ENCODE measurements around the gene CDK11A.
"Not testable (repeated sequence)": the region's sequence is repeated elsewhere in the genome, so short reads cannot be mapped to it uniquely, and the experiment has no call there.

CDK11A gene

GRCh38 chr1:1732381-1732780 is 8.2 kb upstream of the CDK11A start:
- no peak overlapping the region for H3K4me3 ChIP-seq (ENCODE audit: low read depth, low read length)
- no peaks in the 10 kb centered on the region for H3K4me1 ChIP-seq (ENCODE audit: control insufficient read depth, insufficient read depth, low read length)
- no peaks in the 10 kb centered on the region for H3K27me3 ChIP-seq (ENCODE audit: control insufficient read depth, insufficient read depth, low read length)
- no peak overlapping the region for H3K9ac ChIP-seq (ENCODE audit: low read length)
- peaks cover 28% of the 10 kb centered on the region for H3K36me3 ChIP-seq (ENCODE audit: control insufficient read depth, insufficient read depth, low read length)
- no peaks in the 10 kb centered on the region for H3K9me3 ChIP-seq (ENCODE audit: control insufficient read depth, insufficient read depth, low read depth, low read length)
- no peak overlapping the region for H3K27ac ChIP-seq (ENCODE audit: low read depth, low read length)

- Histone ChIP-seq H3K9me3 (ENCODE audit: control insufficient read depth, insufficient read depth, low read depth, low read length) (no peaks in the 10 kb centered on the region), H3K4me1 (ENCODE audit: control insufficient read depth, insufficient read depth, low read length) (no peaks in the 10 kb centered on the region), H3K4me3 (ENCODE audit: low read depth, low read length) (no peak overlapping the region), H3K27me3 (ENCODE audit: control insufficient read depth, insufficient read depth, low read length) (no peaks in the 10 kb centered on the region), H3K27ac (ENCODE audit: low read depth, low read length) (no peak overlapping the region), H3K9ac (ENCODE audit: low read length) (no peak overlapping the region), H3K36me3 (ENCODE audit: control insufficient read depth, insufficient read depth, low read length) (peaks cover 25% of the 10 kb centered on the region)
These were observed 6.7 kb upstream of the CDK11A start for GRCh38 chr1:1730870-1731269.

- not testable (repeated sequence) for H3K9ac ChIP-seq (ENCODE audit: low read length); H3K9me3 ChIP-seq (ENCODE audit: control insufficient read depth, insufficient read depth, low read depth, low read length); H3K27ac ChIP-seq (ENCODE audit: low read depth, low read length); H3K4me1 ChIP-seq (ENCODE audit: control insufficient read depth, insufficient read depth, low read length); H3K4me3 ChIP-seq (ENCODE audit: low read depth, low read length); H3K27me3 ChIP-seq (ENCODE audit: control insufficient read depth, insufficient read depth, low read length)
- H3K36me3 ChIP-seq (ENCODE audit: control insufficient read depth, insufficient read depth, low read length), result peaks cover 25% of the 10 kb centered on the region
These were observed 6.1 kb upstream of the CDK11A start for GRCh38 chr1:1730230-1730629.

GRCh38 chr1:1729116-1729816 is 5.1 kb upstream of the CDK11A start:
- H3K9ac ChIP-seq (ENCODE audit: low read length); H3K9me3 ChIP-seq (ENCODE audit: control insufficient read depth, insufficient read depth, low read depth, low read length); H3K27me3 ChIP-seq (ENCODE audit: control insufficient read depth, insufficient read depth, low read length); H3K4me1 ChIP-seq (ENCODE audit: control insufficient read depth, insufficient read depth, low read length); H3K27ac ChIP-seq (ENCODE audit: low read depth, low read length); H3K4me3 ChIP-seq (ENCODE audit: low read depth, low read length): not testable (repeated sequence)
- H3K36me3 ChIP-seq (ENCODE audit: control insufficient read depth, insufficient read depth, low read length), result peaks cover 22% of the 10 kb centered on the region

GRCh38 chr1:1728308-1729005 is 4.3 kb upstream of the CDK11A start:
- H3K9ac ChIP-seq (ENCODE audit: low read length); H3K4me3 ChIP-seq (ENCODE audit: low read depth, low read length); H3K27ac ChIP-seq (ENCODE audit: low read depth, low read length); H3K27me3 ChIP-seq (ENCODE audit: control insufficient read depth, insufficient read depth, low read length); H3K9me3 ChIP-seq (ENCODE audit: control insufficient read depth, insufficient read depth, low read depth, low read length); H3K4me1 ChIP-seq (ENCODE audit: control insufficient read depth, insufficient read depth, low read length): not testable (repeated sequence)
- H3K36me3 ChIP-seq (ENCODE audit: control insufficient read depth, insufficient read depth, low read length), result peaks cover 19% of the 10 kb centered on the region

- H3K4me1 ChIP-seq (ENCODE audit: control insufficient read depth, insufficient read depth, low read length); H3K27me3 ChIP-seq (ENCODE audit: control insufficient read depth, insufficient read depth, low read length); H3K4me3 ChIP-seq (ENCODE audit: low read depth, low read length); H3K27ac ChIP-seq (ENCODE audit: low read depth, low read length); H3K9ac ChIP-seq (ENCODE audit: low read length); H3K9me3 ChIP-seq (ENCODE audit: control insufficient read depth, insufficient read depth, low read depth, low read length): not testable (repeated sequence)
- H3K36me3 ChIP-seq (ENCODE audit: control insufficient read depth, insufficient read depth, low read length), result peaks cover 10% of the 10 kb centered on the region
These were observed 3.0 kb upstream of the CDK11A start for GRCh38 chr1:1727131-1727651.

- H3K4me1 ChIP-seq (ENCODE audit: control insufficient read depth, insufficient read depth, low read length); H3K9ac ChIP-seq (ENCODE audit: low read length); H3K9me3 ChIP-seq (ENCODE audit: control insufficient read depth, insufficient read depth, low read depth, low read length); H3K36me3 ChIP-seq (ENCODE audit: control insufficient read depth, insufficient read depth, low read length); H3K27ac ChIP-seq (ENCODE audit: low read depth, low read length); H3K27me3 ChIP-seq (ENCODE audit: control insufficient read depth, insufficient read depth, low read length); H3K4me3 ChIP-seq (ENCODE audit: low read depth, low read length): not testable (repeated sequence)
These were observed 1.9 kb upstream of the CDK11A start for GRCh38 chr1:1726088-1726487.

- no peak overlapping the region for H3K9ac ChIP-seq (ENCODE audit: low read length)
- no peak overlapping the region for H3K27ac ChIP-seq (ENCODE audit: low read depth, low read length)
- H3K27me3 ChIP-seq (ENCODE audit: control insufficient read depth, insufficient read depth, low read length), result no peaks in the 10 kb centered on the region
- H3K4me3 ChIP-seq (ENCODE audit: low read depth, low read length), result no peak overlapping the region
- H3K9me3 ChIP-seq (ENCODE audit: control insufficient read depth, insufficient read depth, low read depth, low read length), result no peaks in the 10 kb centered on the region
- H3K4me1 ChIP-seq (ENCODE audit: control insufficient read depth, insufficient read depth, low read length), result no peaks in the 10 kb centered on the region
- peaks cover 31% of the 10 kb centered on the region for H3K36me3 ChIP-seq (ENCODE audit: control insufficient read depth, insufficient read depth, low read length)
These were observed 3.0 kb downstream of the CDK11A start for GRCh38 chr1:1721201-1721600.

GRCh38 chr1:1715109-1715883 is 8.9 kb downstream of the CDK11A start:
- not testable (repeated sequence) for H3K27ac ChIP-seq (ENCODE audit: low read depth, low read length); H3K9me3 ChIP-seq (ENCODE audit: control insufficient read depth, insufficient read depth, low read depth, low read length); H3K4me3 ChIP-seq (ENCODE audit: low read depth, low read length); H3K9ac ChIP-seq (ENCODE audit: low read length); H3K4me1 ChIP-seq (ENCODE audit: control insufficient read depth, insufficient read depth, low read length); H3K27me3 ChIP-seq (ENCODE audit: control insufficient read depth, insufficient read depth, low read length)
- H3K36me3 ChIP-seq (ENCODE audit: control insufficient read depth, insufficient read depth, low read length), result peaks cover 35% of the 10 kb centered on the region

GRCh38 chr1:1707897-1708296 is 16.3 kb downstream of the CDK11A start:
- H3K9me3 ChIP-seq (ENCODE audit: control insufficient read depth, insufficient read depth, low read depth, low read length), result not testable (repeated sequence)

GRCh38 chr1:1707241-1707640 is 16.9 kb downstream of the CDK11A start:
- H3K36me3 ChIP-seq (ENCODE audit: control insufficient read depth, insufficient read depth, low read length), result peaks cover 15% of the 10 kb centered on the region
- H3K27me3 ChIP-seq (ENCODE audit: control insufficient read depth, insufficient read depth, low read length); H3K9ac ChIP-seq (ENCODE audit: low read length); H3K4me1 ChIP-seq (ENCODE audit: control insufficient read depth, insufficient read depth, low read length); H3K27ac ChIP-seq (ENCODE audit: low read depth, low read length); H3K9me3 ChIP-seq (ENCODE audit: control insufficient read depth, insufficient read depth, low read depth, low read length); H3K4me3 ChIP-seq (ENCODE audit: low read depth, low read length): not testable (repeated sequence)

More at GRCh38 chr1:1707897-1708296, 16.3 kb downstream of the CDK11A start:
- not testable (repeated sequence) for H3K4me3 ChIP-seq (ENCODE audit: low read depth, low read length); H3K4me1 ChIP-seq (ENCODE audit: control insufficient read depth, insufficient read depth, low read length); H3K27me3 ChIP-seq (ENCODE audit: control insufficient read depth, insufficient read depth, low read length); H3K27ac ChIP-seq (ENCODE audit: low read depth, low read length); H3K9ac ChIP-seq (ENCODE audit: low read length)
- H3K36me3 ChIP-seq (ENCODE audit: control insufficient read depth, insufficient read depth, low read length), result peaks cover 15% of the 10 kb centered on the region

All from HUES6 (cell line).